ENCODE data around the gene MLPH.
"Not testable (repeated sequence)": the region's sequence is repeated elsewhere in the genome, so short reads cannot be mapped to it uniquely, and the experiment has no call there.

Gene MLPH

DNA sequence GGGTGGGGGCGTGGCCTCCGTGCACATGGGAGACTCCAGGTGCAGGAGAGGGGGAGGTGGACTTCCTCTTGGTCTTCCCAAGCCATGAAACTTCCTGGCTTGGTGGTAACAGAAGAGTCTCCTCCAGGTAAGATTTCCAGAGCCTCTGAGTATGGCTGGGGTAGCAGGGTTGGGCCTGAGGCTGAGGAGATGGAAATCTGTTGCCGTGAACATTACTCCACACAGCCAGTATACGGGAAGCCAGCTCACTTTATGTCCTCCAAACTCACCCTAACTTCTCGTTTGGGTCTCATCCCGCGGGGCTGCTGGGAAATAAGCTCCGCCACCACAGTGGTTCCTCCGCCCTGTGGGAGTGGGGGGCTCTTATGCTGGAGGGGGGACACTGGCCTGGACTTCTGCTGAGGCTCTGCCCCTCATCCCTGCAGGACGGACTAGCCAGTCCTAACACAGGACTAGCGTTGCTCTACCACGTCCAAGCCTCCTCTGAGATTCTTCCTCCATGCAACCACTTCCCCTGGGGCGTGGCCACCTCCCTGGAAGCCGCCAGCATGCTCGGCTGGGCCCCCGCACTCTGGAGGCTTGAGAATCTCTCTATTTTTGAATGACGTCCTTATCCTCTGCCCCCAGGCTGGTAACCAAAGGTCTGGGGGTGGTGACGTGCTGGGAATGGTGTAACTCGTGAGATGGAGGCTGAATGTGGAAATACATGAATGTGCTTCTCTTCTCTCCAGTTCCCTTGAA lies 104.3 kb downstream of the MLPH start:
- no peak for DNase-seq

DNA sequence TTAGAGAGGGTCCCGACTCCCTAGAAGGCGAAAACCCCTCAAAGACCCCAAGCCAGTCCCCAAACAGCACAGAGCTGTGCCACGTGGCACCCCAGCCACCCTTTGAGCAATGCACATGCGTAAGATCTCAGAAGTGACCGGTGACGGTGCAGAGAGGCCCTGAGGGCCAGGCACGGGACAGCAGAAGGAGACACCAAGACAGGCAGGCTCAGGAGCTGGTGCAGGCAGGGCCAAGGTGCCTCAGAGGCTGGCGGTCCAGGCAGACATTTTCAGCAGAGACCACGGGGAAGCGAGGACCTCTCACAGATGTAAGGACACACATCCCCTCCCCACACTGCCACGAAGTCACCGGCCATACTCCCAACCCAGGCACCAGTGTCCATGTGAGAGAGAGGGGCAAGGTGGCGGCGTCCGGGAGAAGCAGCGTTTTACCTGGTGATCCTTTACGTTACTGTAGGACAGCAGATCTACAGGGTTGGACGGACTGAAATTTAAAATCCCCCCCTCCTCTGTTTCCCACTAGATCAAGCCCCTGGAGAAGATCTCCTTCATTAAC lies 105.5 kb downstream of the MLPH start:
- no peak for DNase-seq

GRCh38 chr2:237593036-237593435 lies 106.0 kb downstream of the MLPH start:
- no peak for DNase-seq

DNA sequence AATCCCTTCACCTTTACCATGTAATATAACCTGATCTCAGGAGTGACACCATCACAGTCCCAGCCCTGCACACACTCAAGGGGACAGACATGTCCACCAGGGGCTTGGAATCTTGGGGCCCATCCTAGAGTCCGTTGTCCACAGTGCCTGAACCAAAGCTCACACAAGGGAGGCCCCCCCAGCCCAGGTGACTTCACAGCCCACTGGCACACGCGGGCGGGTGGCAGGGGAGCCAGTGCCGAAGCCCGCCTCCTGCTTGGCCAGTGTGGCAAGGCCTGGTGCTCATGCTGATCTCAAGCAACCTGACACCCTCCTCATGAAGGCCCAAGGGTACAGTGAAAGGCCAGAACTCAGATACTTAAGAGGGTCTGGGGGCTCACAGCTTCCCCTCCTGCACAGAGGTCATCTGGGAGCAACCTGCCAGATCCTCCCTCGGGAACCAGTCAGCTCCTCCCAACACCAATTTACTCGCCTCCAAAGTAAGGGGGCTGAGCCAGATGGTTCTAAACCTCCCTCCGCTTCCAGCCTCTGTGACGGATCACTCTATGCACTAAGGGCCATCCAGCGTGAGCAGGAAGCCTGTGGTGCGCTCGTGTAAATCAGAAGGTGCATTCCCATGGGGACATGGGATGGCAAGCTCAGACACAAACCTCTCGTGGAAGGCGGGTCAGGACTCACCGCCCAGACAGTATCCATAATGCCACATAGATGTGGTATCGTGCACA lies 106.7 kb downstream of the MLPH start:
- no peak for DNase-seq

- DNase-seq = no peak
Observed at GRCh38 chr2:237594514-237594871, 107.4 kb downstream of the MLPH start.

- not testable (repeated sequence) for DNase-seq
Observed at GRCh38 chr2:237595829-237596519, 108.9 kb downstream of the MLPH start.

DNA sequence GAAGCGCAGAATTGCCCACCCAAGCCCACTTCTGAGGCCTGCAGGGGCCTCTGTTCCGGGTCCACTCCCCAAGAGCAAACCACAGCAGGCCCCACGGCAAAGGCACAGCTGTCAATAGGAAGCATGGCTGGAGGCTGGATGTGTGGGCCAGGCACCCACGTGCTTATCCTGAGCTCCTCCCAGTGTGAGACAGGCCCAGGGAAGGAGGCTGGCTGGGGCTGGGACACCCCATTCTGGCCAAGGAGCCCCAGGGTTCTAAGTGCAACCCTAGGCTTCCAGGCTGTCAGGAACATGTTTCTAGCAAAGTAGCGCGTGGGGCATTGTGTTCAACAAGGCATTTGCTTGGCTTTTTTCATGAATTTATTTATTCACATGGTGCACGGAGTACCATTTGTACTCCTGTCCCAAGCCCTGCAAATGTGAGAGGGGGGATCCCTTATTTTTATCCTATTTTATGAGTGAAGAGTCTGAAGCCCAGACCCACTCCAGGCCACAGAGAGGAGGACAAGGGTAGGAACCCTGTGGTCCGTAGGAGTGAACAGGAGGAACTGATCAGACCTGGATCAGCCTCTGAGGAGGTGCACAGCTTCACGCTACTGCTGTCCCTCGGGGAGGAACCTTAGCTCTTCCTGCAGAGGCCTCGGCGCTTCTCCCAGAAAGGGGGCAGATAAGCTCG lies 109.6 kb downstream of the MLPH start:
- DNase-seq = no peak

- DNase-seq = no peak
Observed at GRCh38 chr2:237597196-237598145, 110.4 kb downstream of the MLPH start.

DNA sequence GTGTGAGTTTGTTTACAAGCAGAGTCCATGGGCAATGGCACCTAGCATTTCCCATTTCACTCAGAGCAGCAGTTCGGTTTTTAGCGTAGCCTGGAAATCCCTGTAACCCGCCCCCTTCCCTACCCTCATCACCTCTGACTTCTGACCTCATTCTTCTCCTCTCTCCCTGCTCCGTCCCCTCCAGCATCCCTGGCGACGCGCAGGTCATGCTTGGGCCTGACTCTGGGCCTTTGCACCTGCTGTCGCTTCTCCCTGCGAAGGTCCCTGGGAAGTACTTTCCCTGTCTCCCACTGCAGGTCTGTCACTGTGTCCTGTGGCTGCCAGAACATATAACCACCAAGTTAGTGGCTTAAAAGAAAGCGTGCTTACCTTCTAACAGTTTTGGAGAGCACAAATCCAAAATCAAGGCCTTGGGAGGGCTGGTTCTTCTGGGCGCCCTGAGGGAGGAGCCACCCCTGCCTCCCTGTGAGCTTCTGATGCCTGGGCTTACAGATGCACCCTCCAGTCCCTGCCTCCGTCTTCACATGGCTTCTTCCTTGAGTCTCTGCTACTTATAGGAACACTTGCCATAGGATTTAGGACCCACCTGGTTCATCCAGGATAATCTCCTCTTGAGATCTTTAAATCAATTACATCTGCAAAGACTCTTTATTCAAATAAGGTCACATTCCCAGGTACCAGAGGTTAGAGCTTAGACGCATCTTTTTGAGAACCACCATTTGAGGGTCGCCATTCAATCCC lies 111.6 kb downstream of the MLPH start:
- no peak for DNase-seq

DNA sequence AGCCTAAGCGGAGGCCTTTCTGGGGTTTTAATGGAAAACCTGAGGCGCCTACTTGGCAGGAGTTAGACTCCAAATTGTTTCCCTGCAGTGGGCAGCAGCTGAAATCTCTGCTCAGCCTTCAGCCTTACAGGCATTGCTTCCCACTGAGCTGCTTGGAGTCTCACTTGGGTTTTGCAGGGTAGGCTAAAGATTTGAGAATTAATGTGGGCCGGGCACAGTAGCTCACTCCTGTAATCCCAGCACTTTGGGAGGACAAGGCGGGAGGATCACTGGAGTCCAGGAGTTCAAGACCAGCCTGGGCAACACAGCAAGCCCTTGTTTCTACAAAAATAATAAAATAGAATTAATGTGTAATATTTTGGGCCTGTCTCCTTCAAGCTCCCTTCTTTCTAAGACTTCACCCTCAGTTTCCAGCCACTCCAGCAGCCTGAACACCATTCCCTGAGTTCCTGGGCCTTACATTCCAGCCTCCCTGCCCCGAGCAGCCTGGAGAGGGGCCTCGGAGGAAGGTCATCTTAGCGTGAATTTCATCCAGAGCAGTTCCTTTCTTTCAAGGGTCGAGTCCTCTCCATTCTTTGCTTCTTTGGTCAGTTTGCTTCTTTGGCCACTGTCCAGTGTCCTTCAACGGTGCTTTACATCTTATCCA lies 112.5 kb downstream of the MLPH start:
- DNase-seq = no peak

GRCh38 chr2:237600205-237600846 lies 113.3 kb downstream of the MLPH start:
- DNase-seq = no peak

GRCh38 chr2:237601453-237602116 lies 114.5 kb downstream of the MLPH start:
- DNase-seq = no peak

DNA sequence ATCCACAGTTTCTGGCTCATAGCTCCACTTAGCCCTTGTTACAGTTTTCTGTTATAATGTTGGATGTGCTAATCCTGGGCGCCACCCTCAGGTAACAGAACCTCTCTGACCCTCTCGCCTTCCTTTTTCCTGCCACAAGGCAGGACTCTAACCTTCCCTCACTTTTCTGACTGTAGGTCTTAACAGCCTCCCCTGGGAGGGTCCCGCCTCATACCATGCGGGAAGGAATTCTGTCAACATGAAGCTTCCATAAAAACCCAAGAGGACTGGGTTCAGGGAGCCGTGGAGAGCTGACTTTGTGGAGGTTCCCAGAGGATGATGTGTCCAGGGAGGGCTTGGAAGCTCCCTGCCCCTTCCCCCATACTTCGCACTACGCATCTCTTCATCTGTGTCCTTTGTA lies 115.4 kb downstream of the MLPH start:
- no peak for DNase-seq

- DNase-seq = no peak
Observed at GRCh38 chr2:237603049-237603717, 116.1 kb downstream of the MLPH start.

GRCh38 chr2:237603718-237604362 lies 116.8 kb downstream of the MLPH start:
- peak; percentile 58 for DNase-seq

DNA sequence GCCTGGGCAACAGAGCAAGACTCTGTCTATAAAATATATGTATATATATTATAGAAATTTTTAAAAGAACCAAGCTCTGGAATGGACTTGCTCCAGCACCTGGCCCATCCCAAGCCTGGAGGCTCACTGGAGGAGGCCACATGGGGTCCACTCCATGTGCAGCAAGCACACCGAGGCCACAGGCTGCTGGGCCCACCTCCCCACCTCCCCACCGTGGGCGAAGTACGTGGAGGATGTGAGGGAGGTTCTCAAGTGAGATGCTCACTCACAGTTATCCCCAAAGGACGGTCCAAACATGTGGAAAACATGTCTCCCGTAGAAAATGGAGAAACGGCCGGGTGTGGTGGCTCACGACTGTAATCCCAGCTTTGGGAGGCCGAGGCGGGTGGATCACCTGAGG lies 117.3 kb downstream of the MLPH start:
- DNase-seq = no peak

Measured in activated T-cell treated with anti-CD3 and anti-CD28 coated beads, Interleukin-2, amount 50 U/mL, for 1 hour (primary cell).